IMR-90 (cell line): Measurements from ENCODE around the gene AP1S1. TPM values are rescaled to one million over a fixed set of nuclear protein-coding genes. Genes with fewer than 3 reads are reported as not detected.
A peak's percentile ranks its signal among the peaks of the same experiment; 100 is the strongest.

Experiments used
- ATAC-seq: fragments of 200-7000 bp; cut with Tn5 transposase; 2 replicates; pipeline ENCODE4 v1.9.1; 2020; ENCODE audit warnings: low read depth, mild to moderate bottlenecking, moderate library complexity
- BruUV-seq: library from RNA; stranded (reverse); fragments of 400-500 nt; replicated peaks from 2 replicates; lab custom pipeline; 2021; lab: Mats Ljungman, UMichigan
- CTCF ChIA-PET: fragments of 300-600 bp; formaldehyde crosslinking; extraction: SDS; loops from one replicate; lab custom pipeline; 2021; ENCODE audit warnings: antibody characterized with exemption; lab: Yijun Ruan, JAX
- POLR2A ChIA-PET: fragments of 300-600 bp; sonication (Branson Sonifier 250); formaldehyde crosslinking; loops from one replicate; lab custom pipeline; 2022; ENCODE audit warnings: antibody characterized with exemption; ENCODE audit not compliant: unreplicated experiment; lab: Charles Lee
- DNase-seq: peaks from one replicate; pipeline ENCODE4 v3.0.0; 2013
- H2AFZ ChIP-seq: replicated peaks from 2 replicates; pipeline ENCODE3; 2013; ENCODE audit warnings: low read length, mild to moderate bottlenecking; ENCODE audit not compliant: poor library complexity
- H2AK5ac ChIP-seq: 2 replicates; pipeline ENCODE4 v1.6.1; 2013; ENCODE audit warnings: low read depth, low read length, inconsistent platforms
- H2AK9ac ChIP-seq: replicated peaks from 2 replicates; pipeline ENCODE3; 2013; ENCODE audit warnings: mild to moderate bottlenecking, low read depth, low read length, moderate library complexity; ENCODE audit not compliant: poor library complexity
- H2BK120ac ChIP-seq: 2 replicates; pipeline ENCODE4 v1.6.1; 2013; ENCODE audit warnings: low read depth, low read length, inconsistent platforms
- H2BK15ac ChIP-seq: 3 replicates; pipeline ENCODE4 v1.6.1; 2013; ENCODE audit warnings: low read depth, low read length, inconsistent platforms
- H2BK20ac ChIP-seq: 2 replicates; pipeline ENCODE4 v1.6.1; 2013; ENCODE audit warnings: low read depth, mild to moderate bottlenecking, inconsistent platforms, low read length, moderate library complexity
- H2BK5ac ChIP-seq: 2 replicates; pipeline ENCODE4 v1.6.1; 2013; ENCODE audit warnings: mild to moderate bottlenecking, low read depth, low read length, inconsistent platforms; ENCODE audit not compliant: poor library complexity, severe bottlenecking
- H3K14ac ChIP-seq: replicated peaks from 2 replicates; pipeline ENCODE4 v1.6.1; 2013; ENCODE audit warnings: low read depth, low read length, inconsistent platforms
- H3K18ac ChIP-seq: 2 replicates; pipeline ENCODE4 v1.6.1; 2013; ENCODE audit warnings: low read depth, low read length, control low read depth
- H3K23ac ChIP-seq: 2 replicates; pipeline ENCODE4 v1.6.1; 2013; ENCODE audit warnings: low read depth, low read length, inconsistent platforms
- H3K27ac ChIP-seq: 2 replicates; pipeline ENCODE4 v1.5.1; 2013; ENCODE audit warnings: mild to moderate bottlenecking, control low read depth, low read length; ENCODE audit not compliant: insufficient read depth
- H3K27me3 ChIP-seq: 2 replicates; pipeline ENCODE4 v1.6.1; 2013; ENCODE audit warnings: low read length; ENCODE audit not compliant: control insufficient read depth, insufficient read depth
- H3K36me3 ChIP-seq: 2 replicates; pipeline ENCODE4 v1.6.1; 2013; ENCODE audit warnings: low read length, mixed read lengths; ENCODE audit not compliant: control insufficient read depth, insufficient read depth
- H3K4ac ChIP-seq: 2 replicates; pipeline ENCODE4 v1.6.1; 2013; ENCODE audit warnings: low read depth, low read length, inconsistent platforms
- H3K4me1 ChIP-seq: 2 replicates; pipeline ENCODE4 v1.6.1; 2013; ENCODE audit warnings: low read length, mixed read lengths; ENCODE audit not compliant: control insufficient read depth, insufficient read depth
- H3K4me2 ChIP-seq: 2 replicates; pipeline ENCODE4 v1.6.1; 2013; ENCODE audit warnings: low read depth, mild to moderate bottlenecking, control low read depth, low read length, moderate library complexity
- H3K4me3 ChIP-seq: 2 replicates; pipeline ENCODE4 v1.5.1; 2013; ENCODE audit warnings: low read depth, mild to moderate bottlenecking, control low read depth, low read length, moderate library complexity; ENCODE audit not compliant: insufficient read depth
- H3K56ac ChIP-seq: 2 replicates; pipeline ENCODE4 v1.6.1; 2013; ENCODE audit warnings: low read length, inconsistent platforms; ENCODE audit not compliant: insufficient read depth; ENCODE audit errors: extremely low read depth
- H3K79me1 ChIP-seq, 2 experiments: 2 replicates each; pipeline ENCODE4 v1.6.1; 2013; ENCODE audit warnings: low read length in 2 of 2, inconsistent platforms in 1 of 2, low read depth in 1 of 2
- H3K9ac ChIP-seq: 2 replicates; pipeline ENCODE4 v1.6.1; 2013; ENCODE audit warnings: low read depth, low read length, control low read depth
- H3K9me1 ChIP-seq: 2 replicates; pipeline ENCODE4 v1.6.1; 2013; ENCODE audit warnings: low read length, inconsistent platforms; ENCODE audit not compliant: insufficient read depth
- H3K9me3 ChIP-seq: 2 replicates; pipeline ENCODE4 v1.6.1; 2013; ENCODE audit warnings: low read length; ENCODE audit not compliant: control insufficient read depth, insufficient read depth
- H4K20me1 ChIP-seq: 2 replicates; pipeline ENCODE4 v1.6.1; 2013; ENCODE audit warnings: low read length, inconsistent platforms; ENCODE audit not compliant: insufficient read depth
- H4K5ac ChIP-seq: 2 replicates; pipeline ENCODE4 v1.6.1; 2013; ENCODE audit warnings: mild to moderate bottlenecking, low read depth, low read length, control low read depth
- H4K8ac ChIP-seq, 2 experiments: 2 replicates each; pipeline ENCODE4 v1.6.1; 2013; ENCODE audit warnings: low read depth in 2 of 2, low read length in 2 of 2, control low read depth in 1 of 2, inconsistent platforms in 1 of 2
- H4K91ac ChIP-seq: 2 replicates; pipeline ENCODE4 v1.6.1; 2013; ENCODE audit warnings: low read depth, low read length, inconsistent platforms; ENCODE audit not compliant: insufficient read depth
- BHLHE40 ChIP-seq: fragments of 150-350 bp; IDR thresholded peaks from 2 replicates; pipeline ENCODE4 v1.6.1; 2016; ENCODE audit warnings: mild to moderate bottlenecking, low read depth, low read length
- CEBPB ChIP-seq: IDR thresholded peaks from 2 replicates; pipeline ENCODE4 v1.6.1; 2012; ENCODE audit warnings: low read depth, low read length, improper control_type of control experiment
- CHD1 ChIP-seq: IDR thresholded peaks from 2 replicates; pipeline ENCODE4 v1.6.1; 2012; ENCODE audit warnings: low read depth, low read length, improper control_type of control experiment
- CTCF ChIP-seq: conservative IDR thresholded peaks from 2 replicates; pipeline ENCODE4 v1.5.1; 2012; ENCODE audit warnings: mild to moderate bottlenecking, low read depth, low read length, improper control_type of control experiment
- FOS ChIP-seq: fragments of 150-350 bp; IDR thresholded peaks from 2 replicates; pipeline ENCODE4 v1.6.1; 2016; ENCODE audit warnings: low read depth, low read length
- MAFK ChIP-seq: IDR thresholded peaks from 2 replicates; pipeline ENCODE4 v1.6.1; 2012; ENCODE audit warnings: low read depth, low read length, improper control_type of control experiment
- MAZ ChIP-seq: IDR thresholded peaks from 2 replicates; pipeline ENCODE4 v1.6.1; 2012; ENCODE audit warnings: low read depth, mild to moderate bottlenecking, low read length, improper control_type of control experiment, moderate library complexity, borderline replicate concordance
- MXI1 ChIP-seq: IDR thresholded peaks from 2 replicates; pipeline ENCODE4 v1.6.1; 2012; ENCODE audit warnings: low read depth, mild to moderate bottlenecking, low read length, moderate library complexity, borderline replicate concordance
- NFE2L2 ChIP-seq: fragments of 150-350 bp; IDR thresholded peaks from 2 replicates; pipeline ENCODE4 v1.6.1; 2016; ENCODE audit warnings: low read depth, mild to moderate bottlenecking, low read length
- POLR2A ChIP-seq: IDR thresholded peaks from 2 replicates; pipeline ENCODE4 v1.6.1; 2012; ENCODE audit warnings: mild to moderate bottlenecking, low read depth, low read length
- RAD21 ChIP-seq: IDR thresholded peaks from 2 replicates; pipeline ENCODE4 v1.6.1; 2012; ENCODE audit warnings: low read length, improper control_type of control experiment
- RCOR1 ChIP-seq: IDR thresholded peaks from 2 replicates; pipeline ENCODE4 v1.6.1; 2012; ENCODE audit warnings: mild to moderate bottlenecking, low read length, improper control_type of control experiment; ENCODE audit not compliant: insufficient replicate concordance
- SMC3 ChIP-seq: fragments of 150-350 bp; IDR thresholded peaks from 2 replicates; pipeline ENCODE4 v1.6.1; 2016; ENCODE audit warnings: low read depth, mild to moderate bottlenecking, antibody characterized with exemption, low read length, moderate library complexity
- USF2 ChIP-seq: fragments of 150-350 bp; IDR thresholded peaks from 2 replicates; pipeline ENCODE4 v1.6.1; 2017; ENCODE audit warnings: mild to moderate bottlenecking, antibody characterized with exemption, low read length, low read depth
- WGBS, 2 experiments: methylation state at CpG; one replicate each; pipeline versions ENCODE4 v1.1.5 to v1.1.7; 2013; ENCODE audit warnings: missing lambda C conversion rate in 2 of 2; ENCODE audit not compliant: insufficient read length in 1 of 2; ENCODE audit errors: extremely low coverage in 2 of 2; 5-methylcytosine and 5-hydroxymethylcytosine counted together
- dilution Hi-C: fragments of 300-500 bp; cut with HindIII; formaldehyde crosslinking; loops from one replicate; pipeline ENCODE4 v1.14.3; 2018; ENCODE audit warnings: low sequenced_read_pairs; ENCODE audit not compliant: unreplicated experiment
- in situ Hi-C: fragments of 300-500 bp; cut with MboI; formaldehyde crosslinking; loops from 3 replicates; pipeline ENCODE4 v1.14.3; 2019; ENCODE audit warnings: low sequenced_read_pairs, inconsistent platforms, mixed read lengths
- intact Hi-C: fragments of 100-400 bp; cut with micrococcal nuclease; formaldehyde crosslinking; loops from 2 replicates; pipeline ENCODE4 v1.10.0; 2022
- polyA plus RNA-seq, 3 experiments: library from polyadenylated mRNA; depleted of rRNA; stranded (reverse); fragments of >200 nt; gene quantifications; 2 replicates each; pipeline ENCODE4 v1.2.3, GENCODE V29; 2012; ENCODE audit warnings: low replicate concordance in 1 of 3
- total RNA-seq: library from RNA; depleted of rRNA; stranded (reverse); fragments of >200 nt; gene quantifications from 2 replicates; pipeline ENCODE4 v1.2.3, GENCODE V29; 2012

AP1S1 gene
- total and polyA plus RNA-seq, 2 of the 4 experiments (the other 2 are of a cell fraction): 187 to 295 TPM

- no peak within 1 kb of the TSS for H3K14ac ChIP-seq
- in situ Hi-C loops: no loop called here
- no peak within 1 kb of the TSS for H4K5ac ChIP-seq
- no peak within 1 kb of the TSS for H3K56ac ChIP-seq
- no peaks in the 10 kb centered on the region for H3K9me3 ChIP-seq
- no TSS peak for BruUV-seq
- H2BK120ac ChIP-seq: no peak within 1 kb of the TSS
- no peak within 1 kb of the TSS for H3K23ac ChIP-seq
- peaks cover 14% of the 10 kb centered on the region for H3K9me1 ChIP-seq
- peak; percentile 80 for ATAC-seq
- H4K20me1 ChIP-seq: peaks cover 14% of the 10 kb centered on the region; the same call in 1 of the 2 replicates
- peak within 1 kb of the TSS; percentile 58 for H2AK9ac ChIP-seq
- no peak within 1 kb of the TSS for H3K27ac ChIP-seq
- 0% methylated on average over 20 of the region's 74 CpGs; no CpG with 5 or more reads in 1 of the 2 experiments for WGBS, 2 experiments
- DNase-seq: peak; percentile 92
- H4K91ac ChIP-seq: no peak within 1 kb of the TSS
- peaks cover 29% of the 10 kb centered on the region for H3K27me3 ChIP-seq
- H3K4me1 ChIP-seq: peaks cover 18% of the 10 kb centered on the region
- CTCF ChIA-PET: interaction anchor here (1.1 to 1.4 kb wide), 2 partner anchors 21 to 27 kb away, joined by 4 to 6 read pairs; no protein-coding TSS in a partner anchor
- H4K8ac ChIP-seq: no peak within 1 kb of the TSS
- dilution Hi-C loops: no loop called here
- intact Hi-C loops: no loop called here
- no peak within 1 kb of the TSS for H3K9ac ChIP-seq
- H3K36me3 ChIP-seq: peaks cover 4% of the 10 kb centered on the region
- H2BK15ac ChIP-seq: no peak within 1 kb of the TSS
- no peak within 1 kb of the TSS for H3K4ac ChIP-seq
- H2AFZ ChIP-seq: peak within 1 kb of the TSS; percentile 96
- no peak within 1 kb of the TSS for H2AK5ac ChIP-seq
- no peak within 1 kb of the TSS for H2BK5ac ChIP-seq
- no peak within 1 kb of the TSS for H2BK20ac ChIP-seq
- no peak within 1 kb of the TSS for H3K18ac ChIP-seq
- peaks cover 0 to 3% of the 10 kb centered on the region in 2 experiments; a peak in 1 of 4 replicates for H3K79me1 ChIP-seq
- peak within 1 kb of the TSS; percentile 45 for H3K4me3 ChIP-seq
- peak within 1 kb of the TSS; percentile 96 for H3K4me2 ChIP-seq
- POLR2A ChIA-PET: interaction anchor here (0.6 to 1.2 kb wide), 3 partner anchors 9 to 48 kb away, joined by 3 to 5 read pairs (median 3); no protein-coding TSS in a partner anchor
- TF ChIP-seq CHD1: no peak
- TF ChIP-seq MAZ: peak; percentile 80; the same call in 1 of the 2 replicates
- TF ChIP-seq MXI1: peak; percentile 96
- TF ChIP-seq NFE2L2: no peak
- TF ChIP-seq CEBPB: no peak
- 0 out of 2 replicates have a peak, but pooled peaks have one; percentile 20 for TF ChIP-seq FOS
- no peak for TF ChIP-seq MAFK
- TF ChIP-seq USF2: peak; percentile 99
- peak; percentile 79 for TF ChIP-seq BHLHE40
- no peak for TF ChIP-seq CTCF
- TF ChIP-seq SMC3: no peak
- no peak for TF ChIP-seq RAD21
- TF ChIP-seq RCOR1: peak; percentile 88
- TF ChIP-seq POLR2A: no peak
Measured at GRCh38 chr7:101165075-101165957, 11.0 kb downstream of the AP1S1 start, which contains the start of gene VGF. TSS of gene VGF (minus strand) at chr7:101165569. CDS start at chr7:101164843, 726 bp downstream.
